Measurements from ENCODE around the gene EPHB6. TPM values are rescaled to one million over a fixed set of nuclear protein-coding genes. Genes with fewer than 3 reads are reported as not detected.

Gene EPHB6
- total RNA-seq, 4 donors from 2014 or later: 15.2 to 40.4 (median 26.1) TPM

GRCh38 chr7:142860968-142861367 is 6.1 kb downstream of the EPHB6 start:
- intact Hi-C loops (cut with DNase I): no loop called here
- 69 to 72% methylated on average over 3 of the region's 3 CpGs for WGBS, 2 donors
- no peak overlapping the region for H3K4me3 ChIP-seq
- peaks cover 0 to 45% (median 0%) of the 10 kb centered on the region in 3 donors for H3K36me3 ChIP-seq
- no peak overlapping the region for H3K27ac ChIP-seq
- no peak for TF ChIP-seq CTCF (IDR thresholded peaks at IDR 0.05)
- no peak for TF ChIP-seq POLR2A (IDR thresholded peaks at IDR 0.05)
- H3K4me1 ChIP-seq: peaks cover 13 to 51% (median 20%) of the 10 kb centered on the region in 3 donors
- H3K9me3 ChIP-seq: no peaks in the 10 kb centered on the region
- no peaks in the 10 kb centered on the region for H3K27me3 ChIP-seq
- DNase-seq: no peak

- H3K27me3 ChIP-seq: no peaks in the 10 kb centered on the region
- TF ChIP-seq POLR2A (IDR thresholded peaks at IDR 0.05) (no peak), CTCF (IDR thresholded peaks at IDR 0.05) (no peak)
- H3K36me3 ChIP-seq: peaks cover 0 to 51% (median 0%) of the 10 kb centered on the region in 3 donors
- no peak overlapping the region for H3K27ac ChIP-seq
- peaks cover 7 to 40% (median 8%) of the 10 kb centered on the region in 3 donors for H3K4me1 ChIP-seq
- no peak for DNase-seq
- H3K9me3 ChIP-seq: no peaks in the 10 kb centered on the region
- H3K4me3 ChIP-seq: no peak overlapping the region
- intact Hi-C loops (cut with DNase I): no loop called here
- 87 to 92% methylated on average over 3 to 4 of the region's 4 CpGs for WGBS, 2 donors
These were observed 7.5 kb downstream of the EPHB6 start for GRCh38 chr7:142862351-142862750.

DNA sequence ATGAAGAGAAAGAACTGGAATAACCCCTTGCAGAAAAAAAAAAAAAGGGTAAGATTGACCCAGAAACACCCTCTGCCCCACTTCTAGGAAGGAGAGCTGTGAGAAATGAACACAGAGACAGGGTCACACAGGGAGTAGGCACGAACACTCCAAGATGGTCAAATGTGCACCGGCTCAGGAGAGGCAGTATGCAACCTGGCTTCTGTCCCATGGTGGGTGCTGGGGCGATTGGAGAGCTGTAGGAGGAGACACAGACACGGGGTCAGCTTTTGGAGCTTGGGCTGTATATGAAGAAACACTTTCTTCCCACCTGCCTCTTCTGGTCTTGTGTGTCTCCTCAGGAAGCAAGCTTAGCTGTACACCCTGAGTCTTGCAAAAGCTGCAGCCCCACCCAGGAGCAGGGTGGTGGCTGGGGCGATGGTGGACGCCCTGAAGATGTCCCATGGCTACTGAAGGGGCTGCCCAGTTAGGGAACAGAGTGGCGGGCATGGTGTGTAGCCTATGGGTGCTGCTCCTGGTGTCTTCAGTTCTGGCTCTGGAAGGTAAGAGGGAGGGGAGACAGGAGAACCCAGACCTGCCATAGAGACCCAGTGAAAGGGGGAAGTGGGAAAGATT is 8.0 kb downstream of the EPHB6 start:
- intact Hi-C loops (cut with DNase I): no loop called here
- no peak overlapping the region for H3K27ac ChIP-seq
- H3K9me3 ChIP-seq: no peaks in the 10 kb centered on the region
- peaks cover 4 to 34% (median 8%) of the 10 kb centered on the region in 3 donors for H3K4me1 ChIP-seq
- H3K4me3 ChIP-seq: no peak overlapping the region
- DNase-seq: no peak
- TF ChIP-seq CTCF (IDR thresholded peaks at IDR 0.05) (no peak), POLR2A (IDR thresholded peaks at IDR 0.05) (no peak)
- peaks cover 0 to 56% (median 0%) of the 10 kb centered on the region in 3 donors for H3K36me3 ChIP-seq
- WGBS, 2 donors: 83 to 91% methylated on average over 5 to 6 of the region's 7 CpGs
- H3K27me3 ChIP-seq: no peaks in the 10 kb centered on the region

DNA sequence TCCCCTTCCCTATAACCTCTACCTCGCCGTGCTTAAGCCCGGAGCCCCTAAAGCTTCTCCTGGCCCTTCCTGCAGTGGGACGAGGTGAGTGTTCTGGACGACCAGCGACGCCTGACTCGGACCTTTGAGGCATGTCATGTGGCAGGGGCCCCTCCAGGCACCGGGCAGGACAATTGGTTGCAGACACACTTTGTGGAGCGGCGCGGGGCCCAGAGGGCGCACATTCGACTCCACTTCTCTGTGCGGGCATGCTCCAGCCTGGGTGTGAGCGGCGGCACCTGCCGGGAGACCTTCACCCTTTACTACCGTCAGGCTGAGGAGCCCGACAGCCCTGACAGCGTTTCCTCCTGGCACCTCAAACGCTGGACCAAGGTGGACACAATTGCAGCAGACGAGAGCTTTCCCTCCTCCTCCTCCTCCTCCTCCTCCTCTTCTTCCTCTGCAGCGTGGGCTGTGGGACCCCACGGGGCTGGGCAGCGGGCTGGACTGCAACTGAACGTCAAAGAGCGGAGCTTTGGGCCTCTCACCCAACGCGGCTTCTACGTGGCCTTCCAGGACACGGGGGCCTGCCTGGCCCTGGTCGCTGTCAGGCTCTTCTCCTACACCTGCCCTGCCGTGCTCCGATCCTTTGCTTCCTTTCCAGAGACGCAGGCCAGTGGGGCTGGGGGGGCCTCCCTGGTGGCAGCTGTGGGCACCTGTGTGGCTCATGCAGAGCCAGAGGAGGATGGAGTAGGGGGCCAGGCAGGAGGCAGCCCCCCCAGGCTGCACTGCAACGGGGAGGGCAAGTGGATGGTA is 9.2 kb downstream of the EPHB6 start:
- H3K9me3 ChIP-seq: no peaks in the 10 kb centered on the region
- H3K4me3 ChIP-seq: no peak overlapping the region
- H3K36me3 ChIP-seq: peaks cover 0 to 68% (median 0%) of the 10 kb centered on the region in 3 donors
- no peak for DNase-seq
- TF ChIP-seq CTCF (IDR thresholded peaks at IDR 0.05) (no peak), POLR2A (IDR thresholded peaks at IDR 0.05) (no peak)
- WGBS, 2 donors: 85 to 88% methylated on average over 13 to 19 of the region's 37 CpGs
- H3K4me1 ChIP-seq: peaks cover 4 to 34% (median 8%) of the 10 kb centered on the region in 3 donors
- no peaks in the 10 kb centered on the region for H3K27me3 ChIP-seq
- intact Hi-C loops (cut with DNase I): no loop called here
- no peak overlapping the region for H3K27ac ChIP-seq
